Measurements from ENCODE around the gene TPGS2.

Gene TPGS2

GRCh38 chr18:36805105-36805504, 23.7 kb downstream of the TPGS2 start:
- Histone ChIP-seq H3K27ac (ENCODE audit: low read length) (no peak overlapping the region), H3K36me3 (ENCODE audit: insufficient read depth, low read depth, low read length) (peaks cover 76% of the 10 kb centered on the region), H3K9ac (ENCODE audit: low read depth, low read length) (no peak overlapping the region), H3K4me1 (ENCODE audit: insufficient read depth, low read length) (no peaks in the 10 kb centered on the region), H3K9me3 (ENCODE audit: insufficient read depth, low read depth, low read length) (no peaks in the 10 kb centered on the region), H3K27me3 (ENCODE audit: insufficient read depth, low read length) (no peaks in the 10 kb centered on the region), H3K4me3 (ENCODE audit: low read length) (no peak overlapping the region)

- Histone ChIP-seq H3K27ac (ENCODE audit: low read length) (no peak overlapping the region), H3K4me1 (ENCODE audit: insufficient read depth, low read length) (no peaks in the 10 kb centered on the region), H3K9ac (ENCODE audit: low read depth, low read length) (no peak overlapping the region), H3K27me3 (ENCODE audit: insufficient read depth, low read length) (no peaks in the 10 kb centered on the region), H3K9me3 (ENCODE audit: insufficient read depth, low read depth, low read length) (no peaks in the 10 kb centered on the region), H3K4me3 (ENCODE audit: low read length) (no peak overlapping the region), H3K36me3 (ENCODE audit: insufficient read depth, low read depth, low read length) (peaks cover 94% of the 10 kb centered on the region)
Observed at GRCh38 chr18:36798738-36799473, 29.9 kb downstream of the TPGS2 start.

GRCh38 chr18:36792634-36793283, 36.0 kb downstream of the TPGS2 start:
- H3K4me3 ChIP-seq (ENCODE audit: low read length), result no peak overlapping the region
- no peaks in the 10 kb centered on the region for H3K4me1 ChIP-seq (ENCODE audit: insufficient read depth, low read length)
- no peaks in the 10 kb centered on the region for H3K27me3 ChIP-seq (ENCODE audit: insufficient read depth, low read length)
- no peak overlapping the region for H3K27ac ChIP-seq (ENCODE audit: low read length)
- no peak overlapping the region for H3K9ac ChIP-seq (ENCODE audit: low read depth, low read length)
- no peaks in the 10 kb centered on the region for H3K9me3 ChIP-seq (ENCODE audit: insufficient read depth, low read depth, low read length)
- peaks cover 75% of the 10 kb centered on the region for H3K36me3 ChIP-seq (ENCODE audit: insufficient read depth, low read depth, low read length)

GRCh38 chr18:36786686-36787085, 42.1 kb downstream of the TPGS2 start:
- Histone ChIP-seq H3K27ac (ENCODE audit: low read length) (no peak overlapping the region), H3K36me3 (ENCODE audit: insufficient read depth, low read depth, low read length) (peaks cover 21% of the 10 kb centered on the region), H3K4me3 (ENCODE audit: low read length) (no peak overlapping the region), H3K4me1 (ENCODE audit: insufficient read depth, low read length) (no peaks in the 10 kb centered on the region), H3K9me3 (ENCODE audit: insufficient read depth, low read depth, low read length) (no peaks in the 10 kb centered on the region), H3K27me3 (ENCODE audit: insufficient read depth, low read length) (no peaks in the 10 kb centered on the region), H3K9ac (ENCODE audit: low read depth, low read length) (no peak overlapping the region)

GRCh38 chr18:36783792-36784191, 45.0 kb downstream of the TPGS2 start:
- Histone ChIP-seq H3K9ac (ENCODE audit: low read depth, low read length) (no peak overlapping the region), H3K27me3 (ENCODE audit: insufficient read depth, low read length) (no peaks in the 10 kb centered on the region), H3K4me3 (ENCODE audit: low read length) (no peak overlapping the region), H3K27ac (ENCODE audit: low read length) (no peak overlapping the region), H3K9me3 (ENCODE audit: insufficient read depth, low read depth, low read length) (no peaks in the 10 kb centered on the region), H3K4me1 (ENCODE audit: insufficient read depth, low read length) (no peaks in the 10 kb centered on the region), H3K36me3 (ENCODE audit: insufficient read depth, low read depth, low read length) (peaks cover 14% of the 10 kb centered on the region; the same call in 1 of the 2 replicates)

- Histone ChIP-seq H3K4me1 (ENCODE audit: insufficient read depth, low read length) (no peaks in the 10 kb centered on the region), H3K9me3 (ENCODE audit: insufficient read depth, low read depth, low read length) (no peaks in the 10 kb centered on the region), H3K36me3 (ENCODE audit: insufficient read depth, low read depth, low read length) (peaks cover 14% of the 10 kb centered on the region; the same call in 1 of the 2 replicates), H3K9ac (ENCODE audit: low read depth, low read length) (no peak overlapping the region), H3K27ac (ENCODE audit: low read length) (no peak overlapping the region), H3K4me3 (ENCODE audit: low read length) (no peak overlapping the region), H3K27me3 (ENCODE audit: insufficient read depth, low read length) (no peaks in the 10 kb centered on the region)
Observed at GRCh38 chr18:36782710-36783109, 46.1 kb downstream of the TPGS2 start.

- peaks cover 14% of the 10 kb centered on the region; the same call in 1 of the 2 replicates for H3K36me3 ChIP-seq (ENCODE audit: insufficient read depth, low read depth, low read length)
- no peak overlapping the region for H3K27ac ChIP-seq (ENCODE audit: low read length)
- no peak overlapping the region for H3K4me3 ChIP-seq (ENCODE audit: low read length)
- H3K27me3 ChIP-seq (ENCODE audit: insufficient read depth, low read length), result no peaks in the 10 kb centered on the region
- H3K4me1 ChIP-seq (ENCODE audit: insufficient read depth, low read length), result no peaks in the 10 kb centered on the region
- H3K9me3 ChIP-seq (ENCODE audit: insufficient read depth, low read depth, low read length), result no peaks in the 10 kb centered on the region
- H3K9ac ChIP-seq (ENCODE audit: low read depth, low read length), result no peak overlapping the region
Observed at GRCh38 chr18:36780748-36781147, 48.1 kb downstream of the TPGS2 start.

- no peaks in the 10 kb centered on the region for H3K9me3 ChIP-seq (ENCODE audit: insufficient read depth, low read depth, low read length)
- no peak overlapping the region for H3K9ac ChIP-seq (ENCODE audit: low read depth, low read length)
- H3K4me1 ChIP-seq (ENCODE audit: insufficient read depth, low read length), result no peaks in the 10 kb centered on the region
- peaks cover 14% of the 10 kb centered on the region; the same call in 1 of the 2 replicates for H3K36me3 ChIP-seq (ENCODE audit: insufficient read depth, low read depth, low read length)
- H3K27ac ChIP-seq (ENCODE audit: low read length), result no peak overlapping the region
- H3K4me3 ChIP-seq (ENCODE audit: low read length), result no peak overlapping the region
- no peaks in the 10 kb centered on the region for H3K27me3 ChIP-seq (ENCODE audit: insufficient read depth, low read length)
Observed at GRCh38 chr18:36777566-36777965, 51.2 kb downstream of the TPGS2 start.

GRCh38 chr18:36776650-36777049, 52.2 kb downstream of the TPGS2 start:
- H3K36me3 ChIP-seq (ENCODE audit: insufficient read depth, low read depth, low read length), result peaks cover 14% of the 10 kb centered on the region; the same call in 1 of the 2 replicates
- H3K27ac ChIP-seq (ENCODE audit: low read length), result no peak overlapping the region
- no peak overlapping the region for H3K9ac ChIP-seq (ENCODE audit: low read depth, low read length)
- H3K4me1 ChIP-seq (ENCODE audit: insufficient read depth, low read length), result no peaks in the 10 kb centered on the region
- no peaks in the 10 kb centered on the region for H3K27me3 ChIP-seq (ENCODE audit: insufficient read depth, low read length)
- no peak overlapping the region for H3K4me3 ChIP-seq (ENCODE audit: low read length)
- no peaks in the 10 kb centered on the region for H3K9me3 ChIP-seq (ENCODE audit: insufficient read depth, low read depth, low read length)

- Histone ChIP-seq H3K9me3 (ENCODE audit: insufficient read depth, low read depth, low read length) (no peaks in the 10 kb centered on the region), H3K4me1 (ENCODE audit: insufficient read depth, low read length) (peaks cover 5% of the 10 kb centered on the region; the same call in 1 of the 2 replicates)
Observed at GRCh38 chr18:36775396-36775795, 53.4 kb downstream of the TPGS2 start.

GRCh38 chr18:36772241-36772723, 56.5 kb downstream of the TPGS2 start:
- Histone ChIP-seq H3K27ac (ENCODE audit: low read length) (no peak overlapping the region), H3K4me3 (ENCODE audit: low read length) (no peak overlapping the region), H3K27me3 (ENCODE audit: insufficient read depth, low read length) (no peaks in the 10 kb centered on the region), H3K4me1 (ENCODE audit: insufficient read depth, low read length) (peaks cover 5% of the 10 kb centered on the region; the same call in 1 of the 2 replicates), H3K9me3 (ENCODE audit: insufficient read depth, low read depth, low read length) (no peaks in the 10 kb centered on the region), H3K36me3 (ENCODE audit: insufficient read depth, low read depth, low read length) (no peaks in the 10 kb centered on the region), H3K9ac (ENCODE audit: low read depth, low read length) (no peak overlapping the region)

More at GRCh38 chr18:36775396-36775795, 53.4 kb downstream of the TPGS2 start:
- no peak overlapping the region for H3K27ac ChIP-seq (ENCODE audit: low read length)
- H3K27me3 ChIP-seq (ENCODE audit: insufficient read depth, low read length), result no peaks in the 10 kb centered on the region
- no peak overlapping the region for H3K9ac ChIP-seq (ENCODE audit: low read depth, low read length)
- H3K4me3 ChIP-seq (ENCODE audit: low read length), result no peak overlapping the region
- peaks cover 9% of the 10 kb centered on the region; the same call in 1 of the 2 replicates for H3K36me3 ChIP-seq (ENCODE audit: insufficient read depth, low read depth, low read length)

GRCh38 chr18:36771245-36771644, 57.6 kb downstream of the TPGS2 start:
- Histone ChIP-seq H3K27me3 (ENCODE audit: insufficient read depth, low read length) (no peaks in the 10 kb centered on the region), H3K9ac (ENCODE audit: low read depth, low read length) (no peak overlapping the region)

More at GRCh38 chr18:36771245-36771644, 57.6 kb downstream of the TPGS2 start:
- Histone ChIP-seq H3K4me3 (ENCODE audit: low read length) (no peak overlapping the region), H3K9me3 (ENCODE audit: insufficient read depth, low read depth, low read length) (no peaks in the 10 kb centered on the region), H3K27ac (ENCODE audit: low read length) (no peak overlapping the region), H3K4me1 (ENCODE audit: insufficient read depth, low read length) (peaks cover 5% of the 10 kb centered on the region; the same call in 1 of the 2 replicates), H3K36me3 (ENCODE audit: insufficient read depth, low read depth, low read length) (no peaks in the 10 kb centered on the region)

All from iPS-20b (cell line).